Fibroblast of lung (primary cell): ENCODE measurements around the gene FAAP20. TPM values are rescaled to one million over a fixed set of nuclear protein-coding genes. Genes with fewer than 3 reads are reported as not detected.

Experiments
- DNase-seq, 2 donors: peaks; one replicate each; pipeline versions ENCODE4 v3.0.0 to v3.0.0-alpha.2; 2010; ENCODE audit warnings: low read depth in 2 of 2
- H2AFZ ChIP-seq: 2 replicates; pipeline ENCODE4 v1.5.1; 2012; ENCODE audit warnings: low read length, control low read depth, inconsistent platforms
- H3K27ac ChIP-seq: 2 replicates; pipeline ENCODE4 v1.5.1; 2011; ENCODE audit warnings: low read length, control low read depth; ENCODE audit not compliant: insufficient read depth
- H3K27me3 ChIP-seq: 2 replicates; pipeline ENCODE4 v1.5.1; 2011; ENCODE audit warnings: mild to moderate bottlenecking, low read length; ENCODE audit not compliant: control insufficient read depth, insufficient read depth
- H3K36me3 ChIP-seq: 2 replicates; pipeline ENCODE4 v1.5.1; 2011; ENCODE audit warnings: low read length; ENCODE audit not compliant: control insufficient read depth, insufficient read depth
- H3K4me1 ChIP-seq: 2 replicates; pipeline ENCODE4 v1.5.1; 2011; ENCODE audit warnings: low read length; ENCODE audit not compliant: control insufficient read depth, insufficient read depth; ENCODE audit errors: extremely low read depth
- H3K4me2 ChIP-seq: 2 replicates; pipeline ENCODE4 v1.5.1; 2011; ENCODE audit warnings: low read length, control low read depth; ENCODE audit not compliant: insufficient read depth; ENCODE audit errors: extremely low read depth
- H3K4me3 ChIP-seq, 4 experiments: fragments of 200-600 bp in 1 of 4; sonication (generic) in 1 of 4; replicated peaks in 1 of 4; 2 replicates each; pipeline ENCODE4 v1.5.1; 2011 to 2016; ENCODE audit warnings: low read length in 4 of 4, low read depth in 3 of 4, mild to moderate bottlenecking in 3 of 4, control low read depth in 2 of 4, inconsistent platforms in 1 of 4, mixed read lengths in 1 of 4; ENCODE audit not compliant: insufficient read depth in 1 of 4; ENCODE audit errors: control extremely low read depth in 1 of 4
- H3K79me2 ChIP-seq: 2 replicates; pipeline ENCODE4 v1.5.1; 2012; ENCODE audit warnings: mild to moderate bottlenecking, low read length, inconsistent platforms; ENCODE audit not compliant: control insufficient read depth, insufficient read depth
- H3K9ac ChIP-seq: 2 replicates; pipeline ENCODE4 v1.5.1; 2011; ENCODE audit warnings: mild to moderate bottlenecking, low read length, control low read depth; ENCODE audit not compliant: insufficient read depth
- H3K9me3 ChIP-seq: 2 replicates; pipeline ENCODE4 v1.5.1; 2012; ENCODE audit warnings: low read depth, low read length; ENCODE audit not compliant: control insufficient read depth, insufficient read depth
- H4K20me1 ChIP-seq: 2 replicates; pipeline ENCODE4 v1.5.1; 2011; ENCODE audit warnings: low read length; ENCODE audit not compliant: control insufficient read depth, insufficient read depth; ENCODE audit errors: extremely low read depth
- CTCF ChIP-seq, 2 donors: IDR thresholded peaks in 1 of 2; conservative IDR thresholded peaks in 1 of 2; 1 replicate in 1 of 2; 2 replicates in 1 of 2; pipeline ENCODE4 v1.5.1; 2011 to 2012; ENCODE audit warnings: low read length in 2 of 2, control low read depth in 1 of 2, inconsistent platforms in 1 of 2, low read depth in 1 of 2, mild to moderate bottlenecking in 1 of 2
- EZH2 ChIP-seq: IDR thresholded peaks from 2 replicates; pipeline ENCODE4 v1.5.1; 2012; ENCODE audit warnings: low read length, control low read depth, mild to moderate bottlenecking; ENCODE audit errors: missing control alignments
- polyA plus RNA-seq, 2 donors: library from polyadenylated mRNA; depleted of rRNA in 1 of 2; stranded (reverse) in 1 of 2; unstranded in 1 of 2; fragments of >200 nt; gene quantifications; 2 replicates each; pipeline ENCODE4 v1.2.1, GENCODE V29; 2011 to 2012; ENCODE audit warnings: missing spikeins in 1 of 2
- total RNA-seq: library from RNA; depleted of rRNA; stranded (reverse); fragments of >200 nt; gene quantifications from 2 replicates; pipeline ENCODE4 v1.2.1, GENCODE V29; 2014

The FAAP20 gene
- total and polyA plus RNA-seq, 2 donors (not counting 1 experiment from before 2014, with no cell fraction given) = 8.2 to 21.5 TPM

- Histone ChIP-seq H3K27ac (no peak overlapping the region), H3K9ac (no peak overlapping the region), H3K9me3 (no peaks in the 10 kb centered on the region), H2AFZ (no peak overlapping the region), H3K4me1 (no peaks in the 10 kb centered on the region), H3K27me3 (no peaks in the 10 kb centered on the region), H3K36me3 (no peaks in the 10 kb centered on the region), H3K4me3 (no peak overlapping the region), H4K20me1 (no peaks in the 10 kb centered on the region), H3K79me2 (no peaks in the 10 kb centered on the region), H3K4me2 (no peak overlapping the region)
- no peak for TF ChIP-seq CTCF (conservative IDR thresholded peaks at IDR 0.05 in 1 of 2, IDR thresholded peaks at IDR 0.05 in 1 of 2; ENCODE audit: low read depth in 1 of 2, low read length in 2 of 2)
- no peak for TF ChIP-seq EZH2
- DNase-seq = no peak
Observed at GRCh38 chr1:2173546-2174347, 20.8 kb downstream of the FAAP20 start.

GRCh38 chr1:2172551-2173146 lies 21.9 kb downstream of the FAAP20 start:
- H3K4me1 ChIP-seq = no peaks in the 10 kb centered on the region
- DNase-seq = no peak
- H3K9me3 ChIP-seq = no peaks in the 10 kb centered on the region
- no peak overlapping the region for H3K27ac ChIP-seq
- H3K36me3 ChIP-seq = no peaks in the 10 kb centered on the region
- no peak overlapping the region for H3K4me2 ChIP-seq
- no peak overlapping the region for H3K4me3 ChIP-seq
- no peaks in the 10 kb centered on the region for H4K20me1 ChIP-seq
- H3K79me2 ChIP-seq = no peaks in the 10 kb centered on the region
- H3K27me3 ChIP-seq = no peaks in the 10 kb centered on the region
- no peak for TF ChIP-seq CTCF (conservative IDR thresholded peaks at IDR 0.05 in 1 of 2, IDR thresholded peaks at IDR 0.05 in 1 of 2; ENCODE audit: low read depth in 1 of 2, low read length in 2 of 2)
- TF ChIP-seq EZH2 = no peak
- no peak overlapping the region for H3K9ac ChIP-seq
- no peak overlapping the region for H2AFZ ChIP-seq

- no peak overlapping the region for H2AFZ ChIP-seq
- TF ChIP-seq EZH2 = no peak
- no peak for TF ChIP-seq CTCF (conservative IDR thresholded peaks at IDR 0.05 in 1 of 2, IDR thresholded peaks at IDR 0.05 in 1 of 2; ENCODE audit: low read depth in 1 of 2, low read length in 2 of 2)
- H3K36me3 ChIP-seq = no peaks in the 10 kb centered on the region
- no peaks in the 10 kb centered on the region for H3K4me1 ChIP-seq
- no peak overlapping the region for H3K4me2 ChIP-seq
- no peak overlapping the region for H3K4me3 ChIP-seq
- H3K27me3 ChIP-seq = no peaks in the 10 kb centered on the region
- no peak for DNase-seq
- H3K9ac ChIP-seq = no peak overlapping the region
- H3K9me3 ChIP-seq = no peaks in the 10 kb centered on the region
- no peaks in the 10 kb centered on the region for H4K20me1 ChIP-seq
- no peak overlapping the region for H3K27ac ChIP-seq
- H3K79me2 ChIP-seq = no peaks in the 10 kb centered on the region
Observed at GRCh38 chr1:2172012-2172411, 22.6 kb downstream of the FAAP20 start.
